ENCODE results near the gene TMX1. TPM values are rescaled to one million over a fixed set of nuclear protein-coding genes. Genes with fewer than 3 reads are reported as not detected.

Gene TMX1
- total and polyA plus RNA-seq, 4 donors = 11.6 to 22.8 (median 19.4) TPM

GRCh38 chr14:51248016-51248987 lies 8.3 kb downstream of the TMX1 start (continued):
- TF ChIP-seq REST (IDR thresholded peaks at IDR 0.05) (no peak), CTCF (IDR thresholded peaks at IDR 0.05; ENCODE audit: low read depth, low read length, missing input control) (no peak), TAF1 (conservative IDR thresholded peaks at IDR 0.05) (no peak), RXRA (IDR thresholded peaks at IDR 0.05) (no peak), HNF4G (IDR thresholded peaks at IDR 0.05) (no peak)

- TF ChIP-seq ATF3 (IDR thresholded peaks at IDR 0.05) = no peak
- TF ChIP-seq HNF4A (conservative IDR thresholded peaks at IDR 0.05) = no peak
- no peak for TF ChIP-seq JUND (IDR thresholded peaks at IDR 0.05)
- TF ChIP-seq FOXA2 (IDR thresholded peaks at IDR 0.05) = no peak
- TF ChIP-seq ZBTB33 (IDR thresholded peaks at IDR 0.05) = no peak
- TF ChIP-seq TAF1 (conservative IDR thresholded peaks at IDR 0.05) = no peak
- no peak for TF ChIP-seq GABPA (IDR thresholded peaks at IDR 0.05 in 1 of 2, conservative IDR thresholded peaks at IDR 0.05 in 1 of 2)
- no peak for TF ChIP-seq FOXA1 (IDR thresholded peaks at IDR 0.05)
- TF ChIP-seq MAX (IDR thresholded peaks at IDR 0.05) = no peak
- no peak for TF ChIP-seq SP1 (IDR thresholded peaks at IDR 0.05)
- TF ChIP-seq YY1 (IDR thresholded peaks at IDR 0.05) = no peak
- no peak for TF ChIP-seq CTCF (IDR thresholded peaks at IDR 0.05; ENCODE audit: low read depth, low read length, missing input control)
- no peak for TF ChIP-seq RAD21 (IDR thresholded peaks at IDR 0.05)
- no peak for TF ChIP-seq HNF4G (IDR thresholded peaks at IDR 0.05)
- no peak for TF ChIP-seq EGR1 (IDR thresholded peaks at IDR 0.05; ENCODE audit: low read depth in 2 of 2)
- TF ChIP-seq RXRA (IDR thresholded peaks at IDR 0.05) = no peak
- no peak for TF ChIP-seq NR2F2 (IDR thresholded peaks at IDR 0.05)
- TF ChIP-seq REST (IDR thresholded peaks at IDR 0.05) = no peak
- Histone ChIP-seq H3K4me1 (ENCODE audit: control insufficient read depth in 4 of 4, insufficient read depth in 4 of 4, low read length in 3 of 4) (no peaks in the 10 kb centered on the region), H3K27me3 (ENCODE audit: control insufficient read depth in 4 of 4, insufficient read depth in 4 of 4, low read length in 3 of 4) (no peaks in the 10 kb centered on the region), H3K27ac (ENCODE audit: low read depth in 1 of 2, low read length in 2 of 2) (no peak overlapping the region), H3K9me3 (ENCODE audit: control insufficient read depth in 4 of 4, low read length in 3 of 4) (no peaks in the 10 kb centered on the region), H3K36me3 (ENCODE audit: control insufficient read depth in 4 of 4, insufficient read depth in 3 of 4, low read depth in 1 of 4, low read length in 3 of 4) (peaks cover 0 to 33% (median 24%) of the 10 kb centered on the region in 4 donors), H3K4me3 (ENCODE audit: low read depth in 1 of 3, low read length in 3 of 3) (no peak overlapping the region), H3K9ac (ENCODE audit: low read depth in 1 of 2, low read length in 2 of 2) (no peak overlapping the region)
- no peak for DNase-seq (ENCODE audit: low spot score)
- WGBS = 95% methylated on average over 4 of the region's 4 CpGs
These were observed 11.4 kb downstream of the TMX1 start for GRCh38 chr14:51251486-51251885.

All from liver (tissue), 9 donors.